Measurements from ENCODE around the gene NCKAP5.

NCKAP5 gene

GRCh38 chr2:133312038-133312729 lies 256.1 kb downstream of the NCKAP5 start:
- TF ChIP-seq, protein P1, sequence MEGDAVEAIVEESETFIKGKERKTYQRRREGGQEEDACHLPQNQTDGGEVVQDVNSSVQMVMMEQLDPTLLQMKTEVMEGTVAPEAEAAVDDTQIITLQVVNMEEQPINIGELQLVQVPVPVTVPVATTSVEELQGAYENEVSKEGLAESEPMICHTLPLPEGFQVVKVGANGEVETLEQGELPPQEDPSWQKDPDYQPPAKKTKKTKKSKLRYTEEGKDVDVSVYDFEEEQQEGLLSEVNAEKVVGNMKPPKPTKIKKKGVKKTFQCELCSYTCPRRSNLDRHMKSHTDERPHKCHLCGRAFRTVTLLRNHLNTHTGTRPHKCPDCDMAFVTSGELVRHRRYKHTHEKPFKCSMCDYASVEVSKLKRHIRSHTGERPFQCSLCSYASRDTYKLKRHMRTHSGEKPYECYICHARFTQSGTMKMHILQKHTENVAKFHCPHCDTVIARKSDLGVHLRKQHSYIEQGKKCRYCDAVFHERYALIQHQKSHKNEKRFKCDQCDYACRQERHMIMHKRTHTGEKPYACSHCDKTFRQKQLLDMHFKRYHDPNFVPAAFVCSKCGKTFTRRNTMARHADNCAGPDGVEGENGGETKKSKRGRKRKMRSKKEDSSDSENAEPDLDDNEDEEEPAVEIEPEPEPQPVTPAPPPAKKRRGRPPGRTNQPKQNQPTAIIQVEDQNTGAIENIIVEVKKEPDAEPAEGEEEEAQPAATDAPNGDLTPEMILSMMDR (IDR thresholded peaks at IDR 0.05; ENCODE audit: low read depth, low read length, missing control alignments), result no peak
- DNase-seq, result no peak
- H3K27ac ChIP-seq, result no peak overlapping the region
- no peaks in the 10 kb centered on the region for H3K36me3 ChIP-seq (replicated peaks)
- no peaks in the 10 kb centered on the region for H3K27me3 ChIP-seq (replicated peaks)
- H3K4me3 ChIP-seq (ENCODE audit: low read depth, low read length), result no peak overlapping the region
- in situ Hi-C loops (cut with HindIII; ENCODE audit: low pct_ligation_motif_present, low sequenced_read_pairs), result no loop called here

GRCh38 chr2:133306236-133306635 lies 262.0 kb downstream of the NCKAP5 start:
- in situ Hi-C loops (cut with HindIII; ENCODE audit: low pct_ligation_motif_present, low sequenced_read_pairs), result no loop called here
- Histone ChIP-seq H3K36me3 (replicated peaks) (no peaks in the 10 kb centered on the region), H3K27ac (no peak overlapping the region), H3K27me3 (replicated peaks) (no peaks in the 10 kb centered on the region), H3K4me3 (ENCODE audit: low read depth, low read length) (no peak overlapping the region)
- DNase-seq, result no peak
- TF ChIP-seq, protein P1 (IDR thresholded peaks at IDR 0.05; ENCODE audit: low read depth, low read length, missing control alignments), result no peak

- no peak overlapping the region for H3K4me3 ChIP-seq (ENCODE audit: low read depth, low read length)
- H3K36me3 ChIP-seq (replicated peaks), result no peaks in the 10 kb centered on the region
- H3K27ac ChIP-seq, result no peak overlapping the region
- in situ Hi-C loops (cut with HindIII; ENCODE audit: low pct_ligation_motif_present, low sequenced_read_pairs), result no loop called here
- DNase-seq, result no peak
- no peaks in the 10 kb centered on the region for H3K27me3 ChIP-seq (replicated peaks)
- TF ChIP-seq, protein P1 (IDR thresholded peaks at IDR 0.05; ENCODE audit: low read depth, low read length, missing control alignments), result no peak
Observed at GRCh38 chr2:133304344-133304743, 263.9 kb downstream of the NCKAP5 start.

DNA sequence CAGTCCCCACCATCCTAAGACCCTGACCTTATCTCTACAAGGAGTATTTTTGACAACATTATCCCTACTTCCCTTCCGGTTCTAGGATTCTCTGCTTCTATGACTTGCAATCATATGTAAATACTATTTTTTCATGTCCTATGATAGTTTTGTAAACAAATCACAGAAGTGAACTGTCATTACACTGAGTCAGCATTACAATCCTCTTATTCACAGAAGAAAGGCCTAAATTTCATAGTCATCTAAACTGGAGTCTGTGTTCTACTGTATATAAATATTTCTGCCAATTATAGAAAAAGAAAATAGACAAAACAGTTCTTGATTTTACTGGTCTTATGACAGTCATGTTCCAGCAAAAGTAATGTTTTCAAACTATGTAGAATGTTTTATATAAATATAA lies 265.1 kb downstream of the NCKAP5 start:
- H3K27me3 ChIP-seq (replicated peaks), result no peaks in the 10 kb centered on the region
- H3K4me3 ChIP-seq (ENCODE audit: low read depth, low read length), result no peak overlapping the region
- no peak overlapping the region for H3K27ac ChIP-seq
- DNase-seq, result no peak
- in situ Hi-C loops (cut with HindIII; ENCODE audit: low pct_ligation_motif_present, low sequenced_read_pairs), result no loop called here
- TF ChIP-seq, protein P1 (IDR thresholded peaks at IDR 0.05; ENCODE audit: low read depth, low read length, missing control alignments), result no peak
- no peaks in the 10 kb centered on the region for H3K36me3 ChIP-seq (replicated peaks)

DNA sequence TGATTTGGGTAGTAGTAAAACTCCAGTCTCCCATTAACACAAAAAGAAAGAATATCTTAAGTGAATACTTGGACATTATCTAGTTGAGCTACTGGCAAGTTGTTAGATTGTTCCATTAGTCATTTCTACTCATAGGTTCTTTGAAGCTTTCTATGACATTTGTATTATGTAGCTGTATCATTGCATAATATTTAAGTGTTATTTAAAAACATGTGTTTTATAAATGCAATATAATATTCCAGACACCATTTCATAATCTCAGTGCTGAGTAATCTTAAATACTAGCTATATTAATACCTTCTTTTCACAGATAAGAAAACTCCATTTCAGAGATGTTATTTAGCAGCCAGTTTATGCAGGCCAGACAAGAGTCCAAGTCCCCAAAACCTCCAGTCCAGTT lies 271.9 kb downstream of the NCKAP5 start:
- Histone ChIP-seq H3K27ac (no peak overlapping the region), H3K4me3 (ENCODE audit: low read depth, low read length) (no peak overlapping the region), H3K36me3 (replicated peaks) (no peaks in the 10 kb centered on the region), H3K27me3 (replicated peaks) (no peaks in the 10 kb centered on the region)
- TF ChIP-seq, protein P1 (IDR thresholded peaks at IDR 0.05; ENCODE audit: low read depth, low read length, missing control alignments), result no peak
- DNase-seq, result no peak
- in situ Hi-C loops (cut with HindIII; ENCODE audit: low pct_ligation_motif_present, low sequenced_read_pairs), result no loop called here

All from brain microvascular endothelial cell (primary cell).